ENCODE results near the gene MAPRE2.

DNA sequence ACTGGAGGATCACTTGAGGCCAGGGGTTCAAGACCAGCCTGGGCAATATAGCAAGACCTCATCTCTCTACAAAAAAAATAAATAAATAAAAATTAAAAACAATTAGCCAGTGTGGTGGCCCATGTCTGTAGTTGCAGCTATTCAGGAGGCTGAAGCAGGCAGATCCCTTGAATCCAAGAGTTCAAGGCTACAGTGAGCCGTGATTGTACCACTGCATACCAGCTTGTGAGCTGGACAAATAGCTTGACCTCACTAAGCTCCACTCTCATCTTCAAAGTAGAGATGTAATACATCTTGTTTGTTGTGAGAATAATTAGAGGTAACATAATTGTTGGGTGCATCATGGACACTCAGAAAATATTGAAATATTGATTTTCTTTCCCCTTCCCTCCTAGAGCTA, 31.1 kb upstream of the MAPRE2 start:
- TF ChIP-seq, protein P1, sequence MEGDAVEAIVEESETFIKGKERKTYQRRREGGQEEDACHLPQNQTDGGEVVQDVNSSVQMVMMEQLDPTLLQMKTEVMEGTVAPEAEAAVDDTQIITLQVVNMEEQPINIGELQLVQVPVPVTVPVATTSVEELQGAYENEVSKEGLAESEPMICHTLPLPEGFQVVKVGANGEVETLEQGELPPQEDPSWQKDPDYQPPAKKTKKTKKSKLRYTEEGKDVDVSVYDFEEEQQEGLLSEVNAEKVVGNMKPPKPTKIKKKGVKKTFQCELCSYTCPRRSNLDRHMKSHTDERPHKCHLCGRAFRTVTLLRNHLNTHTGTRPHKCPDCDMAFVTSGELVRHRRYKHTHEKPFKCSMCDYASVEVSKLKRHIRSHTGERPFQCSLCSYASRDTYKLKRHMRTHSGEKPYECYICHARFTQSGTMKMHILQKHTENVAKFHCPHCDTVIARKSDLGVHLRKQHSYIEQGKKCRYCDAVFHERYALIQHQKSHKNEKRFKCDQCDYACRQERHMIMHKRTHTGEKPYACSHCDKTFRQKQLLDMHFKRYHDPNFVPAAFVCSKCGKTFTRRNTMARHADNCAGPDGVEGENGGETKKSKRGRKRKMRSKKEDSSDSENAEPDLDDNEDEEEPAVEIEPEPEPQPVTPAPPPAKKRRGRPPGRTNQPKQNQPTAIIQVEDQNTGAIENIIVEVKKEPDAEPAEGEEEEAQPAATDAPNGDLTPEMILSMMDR (IDR thresholded peaks at IDR 0.05; ENCODE audit: low read depth, low read length, poor library complexity, severe bottlenecking): no peak
- no peak for TF ChIP-seq EZH2phosphoT487 (IDR thresholded peaks at IDR 0.05; ENCODE audit: borderline replicate concordance, low read length)
